ENCODE results near the gene STK32A. TPM values are rescaled to one million over a fixed set of nuclear protein-coding genes. Genes with fewer than 3 reads are reported as not detected.

STK32A gene
- total and polyA plus RNA-seq, 9 of the 15 experiments (the other 6 are each of a cell fraction or from before 2014, with no cell fraction given): not detected

- H3K4me1 ChIP-seq (replicated peaks in 1 of 2; ENCODE audit: control insufficient read depth in 2 of 2, insufficient read depth in 2 of 2, low read length in 2 of 2): no peaks in the 10 kb centered on the region
- no peak overlapping the region for H2AFZ ChIP-seq (ENCODE audit: low read depth, low read length)
- intact Hi-C loops (cut with micrococcal nuclease): no loop called here
- H3K79me2 ChIP-seq (ENCODE audit: control insufficient read depth, insufficient read depth, low read length): no peaks in the 10 kb centered on the region
- no peak for DNase-seq (ENCODE audit: extremely low read depth in 1 of 4, low spot score in 3 of 4)
- H3K4me3 ChIP-seq: no peak overlapping the region
- no peak overlapping the region for H3K4me2 ChIP-seq (ENCODE audit: insufficient read depth, low read length)
- WGBS (ENCODE audit: insufficient coverage, low coverage, missing lambda C conversion rate): 0% methylated on average over 1 of the region's 1 CpG
- no peaks in the 10 kb centered on the region for H3K9me1 ChIP-seq (ENCODE audit: control insufficient read depth, insufficient read depth, low read length)
- TF ChIP-seq ZNF561 (CRISPR knock-in tag; conservative IDR thresholded peaks at IDR 0.05) (no peak), C11orf30 (IDR thresholded peaks at IDR 0.05; ENCODE audit: low read depth) (peak; percentile 42; the same call in 1 of the 2 replicates), MAFF (IDR thresholded peaks at IDR 0.05; ENCODE audit: low read length) (peak; percentile 83), MAFG (tag; conservative IDR thresholded peaks at IDR 0.05) (0 out of 2 replicates have a peak, but pooled peaks have one; percentile 40), VEZF1 (CRISPR knock-in tag; IDR thresholded peaks at IDR 0.05) (no peak), ZNF316 (IDR thresholded peaks at IDR 0.05) (peak; percentile 73), MAFK (IDR thresholded peaks at IDR 0.05; ENCODE audit: low read length) (peak; percentile 87), FOXP4 (CRISPR knock-in tag; IDR thresholded peaks at IDR 0.05; ENCODE audit: borderline replicate concordance) (no peak)
- POLR2A ChIA-PET: no interaction called here
- no peak overlapping the region for H3K9ac ChIP-seq (ENCODE audit: insufficient read depth in 1 of 2, low read depth in 2 of 2, low read length in 2 of 2)
- no peaks in the 10 kb centered on the region for H3K9me3 ChIP-seq (replicated peaks; ENCODE audit: control insufficient read depth, insufficient read depth, low read depth, low read length)
- no peak overlapping the region for H3K27ac ChIP-seq (ENCODE audit: extremely low read depth, low read depth, low read length)
- no peaks in the 10 kb centered on the region for H3K36me3 ChIP-seq (ENCODE audit: control insufficient read depth, insufficient read depth, low read length)
- no peak for FAIRE-seq
- CTCF ChIA-PET (ENCODE audit: low intra/inter-chr PET ratio): interaction anchor here (0.5 kb wide), 1 partner anchor 422 kb away, joined by 3 read pairs; no protein-coding TSS in a partner anchor
- H4K20me1 ChIP-seq (replicated peaks; ENCODE audit: control insufficient read depth, insufficient read depth, low read length): no peaks in the 10 kb centered on the region
- in situ Hi-C loops (cut with MboI): no loop called here
- no peak for ATAC-seq
- no TSS peak for BruUV-seq (replicated peaks)
- H3K27me3 ChIP-seq (ENCODE audit: control insufficient read depth in 2 of 2, insufficient read depth in 2 of 2, low read length in 2 of 2): no peaks in the 10 kb centered on the region
Observed at GRCh38 chr5:147377682-147378081, 142.9 kb downstream of the STK32A start.
